ENCODE data around the gene OR5K1. TPM values are rescaled to one million over a fixed set of nuclear protein-coding genes. Genes with fewer than 3 reads are reported as not detected.

Gene OR5K1
- total RNA-seq, 1 experiment from 2014 or later, result not detected

DNA sequence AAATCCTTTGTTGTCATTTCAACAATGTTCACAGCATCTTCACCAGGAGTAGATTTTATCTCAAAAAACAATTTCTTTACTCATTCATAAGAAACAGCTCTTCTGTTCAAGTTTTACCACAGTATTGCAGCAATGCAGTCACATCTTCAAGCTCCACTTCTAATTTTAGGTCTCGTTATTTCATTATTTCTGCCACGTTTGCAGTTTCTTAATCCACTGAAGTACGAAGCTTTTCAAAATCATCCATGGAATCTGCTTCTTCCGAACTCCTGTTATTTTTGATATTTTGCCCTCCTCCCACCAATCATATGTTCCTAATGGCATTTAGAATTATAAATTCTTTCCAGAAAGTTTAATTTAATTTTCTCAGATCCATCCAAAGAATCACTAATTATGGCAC is 12.6 kb upstream of the OR5K1 start (continued):
- TF ChIP-seq, protein P1, sequence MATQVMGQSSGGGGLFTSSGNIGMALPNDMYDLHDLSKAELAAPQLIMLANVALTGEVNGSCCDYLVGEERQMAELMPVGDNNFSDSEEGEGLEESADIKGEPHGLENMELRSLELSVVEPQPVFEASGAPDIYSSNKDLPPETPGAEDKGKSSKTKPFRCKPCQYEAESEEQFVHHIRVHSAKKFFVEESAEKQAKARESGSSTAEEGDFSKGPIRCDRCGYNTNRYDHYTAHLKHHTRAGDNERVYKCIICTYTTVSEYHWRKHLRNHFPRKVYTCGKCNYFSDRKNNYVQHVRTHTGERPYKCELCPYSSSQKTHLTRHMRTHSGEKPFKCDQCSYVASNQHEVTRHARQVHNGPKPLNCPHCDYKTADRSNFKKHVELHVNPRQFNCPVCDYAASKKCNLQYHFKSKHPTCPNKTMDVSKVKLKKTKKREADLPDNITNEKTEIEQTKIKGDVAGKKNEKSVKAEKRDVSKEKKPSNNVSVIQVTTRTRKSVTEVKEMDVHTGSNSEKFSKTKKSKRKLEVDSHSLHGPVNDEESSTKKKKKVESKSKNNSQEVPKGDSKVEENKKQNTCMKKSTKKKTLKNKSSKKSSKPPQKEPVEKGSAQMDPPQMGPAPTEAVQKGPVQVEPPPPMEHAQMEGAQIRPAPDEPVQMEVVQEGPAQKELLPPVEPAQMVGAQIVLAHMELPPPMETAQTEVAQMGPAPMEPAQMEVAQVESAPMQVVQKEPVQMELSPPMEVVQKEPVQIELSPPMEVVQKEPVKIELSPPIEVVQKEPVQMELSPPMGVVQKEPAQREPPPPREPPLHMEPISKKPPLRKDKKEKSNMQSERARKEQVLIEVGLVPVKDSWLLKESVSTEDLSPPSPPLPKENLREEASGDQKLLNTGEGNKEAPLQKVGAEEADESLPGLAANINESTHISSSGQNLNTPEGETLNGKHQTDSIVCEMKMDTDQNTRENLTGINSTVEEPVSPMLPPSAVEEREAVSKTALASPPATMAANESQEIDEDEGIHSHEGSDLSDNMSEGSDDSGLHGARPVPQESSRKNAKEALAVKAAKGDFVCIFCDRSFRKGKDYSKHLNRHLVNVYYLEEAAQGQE (IDR thresholded peaks at IDR 0.05; ENCODE audit: low read depth), result no peak
- no peak for TF ChIP-seq JUND (IDR thresholded peaks at IDR 0.05)
- TF ChIP-seq EZH2phosphoT487 (IDR thresholded peaks at IDR 0.05; ENCODE audit: borderline replicate concordance), result no peak
- TF ChIP-seq POLR2AphosphoS5 (IDR thresholded peaks at IDR 0.05; ENCODE audit: low read depth, low read length), result no peak

DNA sequence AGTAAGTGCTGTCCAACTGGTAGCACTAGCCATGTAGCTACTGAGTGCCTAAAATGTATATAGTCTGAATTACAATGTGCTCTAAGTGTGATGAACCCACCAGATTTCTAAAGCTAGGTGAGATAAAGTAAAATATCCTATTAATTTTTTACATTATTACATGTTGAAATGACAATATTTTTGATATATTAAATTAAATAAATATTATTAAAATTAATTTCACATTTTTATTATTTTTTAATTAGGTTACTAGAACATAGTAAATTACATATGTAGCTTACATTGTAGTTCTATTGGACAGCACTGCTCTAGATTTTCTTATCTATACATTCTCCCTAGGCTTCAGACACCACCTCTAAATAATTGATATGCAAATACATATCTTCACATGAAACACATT is 9.2 kb upstream of the OR5K1 start:
- no TSS peak for BruUV-seq (replicated peaks)
- H2AFZ ChIP-seq (ENCODE audit: low read depth, low read length, poor library complexity, severe bottlenecking), result no peak overlapping the region
- no peak overlapping the region for H3K4me3 ChIP-seq (replicated peaks in 1 of 2; ENCODE audit: low read depth in 1 of 2, low read length in 2 of 2)
- no peaks in the 10 kb centered on the region for H3K36me3 ChIP-seq (ENCODE audit: control insufficient read depth in 1 of 2, insufficient read depth in 2 of 2, low read length in 2 of 2)
- H3K9ac ChIP-seq (ENCODE audit: low read length), result no peak overlapping the region
- CTCF ChIA-PET, result no interaction called here
- no peaks in the 10 kb centered on the region for H3K9me2 ChIP-seq (ENCODE audit: insufficient read depth)
- no peaks in the 10 kb centered on the region for H3K79me2 ChIP-seq (ENCODE audit: insufficient read depth, low read length)
- H4K20me1 ChIP-seq (ENCODE audit: insufficient read depth), result no peaks in the 10 kb centered on the region
- RAD21 ChIA-PET (ENCODE audit: low non-redundant PET in 1 of 2, low total read pairs in 2 of 2, uncharacterized antibody in 2 of 2, unreplicated experiment in 2 of 2), result no interaction called here
- H3K4me1 ChIP-seq (ENCODE audit: control insufficient read depth in 1 of 2, insufficient read depth in 2 of 2, low read length in 2 of 2), result no peaks in the 10 kb centered on the region
- H3K27ac ChIP-seq (ENCODE audit: low read depth, low read length), result no peak overlapping the region
- TF ChIP-seq, protein P2, sequence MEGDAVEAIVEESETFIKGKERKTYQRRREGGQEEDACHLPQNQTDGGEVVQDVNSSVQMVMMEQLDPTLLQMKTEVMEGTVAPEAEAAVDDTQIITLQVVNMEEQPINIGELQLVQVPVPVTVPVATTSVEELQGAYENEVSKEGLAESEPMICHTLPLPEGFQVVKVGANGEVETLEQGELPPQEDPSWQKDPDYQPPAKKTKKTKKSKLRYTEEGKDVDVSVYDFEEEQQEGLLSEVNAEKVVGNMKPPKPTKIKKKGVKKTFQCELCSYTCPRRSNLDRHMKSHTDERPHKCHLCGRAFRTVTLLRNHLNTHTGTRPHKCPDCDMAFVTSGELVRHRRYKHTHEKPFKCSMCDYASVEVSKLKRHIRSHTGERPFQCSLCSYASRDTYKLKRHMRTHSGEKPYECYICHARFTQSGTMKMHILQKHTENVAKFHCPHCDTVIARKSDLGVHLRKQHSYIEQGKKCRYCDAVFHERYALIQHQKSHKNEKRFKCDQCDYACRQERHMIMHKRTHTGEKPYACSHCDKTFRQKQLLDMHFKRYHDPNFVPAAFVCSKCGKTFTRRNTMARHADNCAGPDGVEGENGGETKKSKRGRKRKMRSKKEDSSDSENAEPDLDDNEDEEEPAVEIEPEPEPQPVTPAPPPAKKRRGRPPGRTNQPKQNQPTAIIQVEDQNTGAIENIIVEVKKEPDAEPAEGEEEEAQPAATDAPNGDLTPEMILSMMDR (IDR thresholded peaks at IDR 0.05 in 2 of 3, conservative IDR thresholded peaks at IDR 0.05 in 1 of 3; ENCODE audit: borderline replicate concordance in 1 of 3, insufficient read depth in 1 of 3, low read depth in 2 of 3, low read length in 2 of 3), result no peak
- TF ChIP-seq ZFX (IDR thresholded peaks at IDR 0.05) (no peak), SIN3A (IDR thresholded peaks at IDR 0.05; ENCODE audit: low read depth) (no peak), EZH2 (IDR thresholded peaks at IDR 0.05) (no peak), POLR2A (IDR thresholded peaks at IDR 0.05; ENCODE audit: borderline replicate concordance, extremely low read depth, insufficient read depth, insufficient read length) (no peak), POLR2AphosphoS5 (IDR thresholded peaks at IDR 0.05; ENCODE audit: low read depth, low read length) (no peak), YY1 (IDR thresholded peaks at IDR 0.05; ENCODE audit: extremely low read depth, insufficient replicate concordance, low read depth, low read length) (no peak), SP1 (IDR thresholded peaks at IDR 0.05; ENCODE audit: low read depth) (no peak), CBX3 (IDR thresholded peaks at IDR 0.05; ENCODE audit: low read depth) (no peak), ZNF274 (IDR thresholded peaks at IDR 0.05; ENCODE audit: low read depth, low read length) (no peak), CEBPB (IDR thresholded peaks at IDR 0.05; ENCODE audit: low read depth) (no peak), SRF (IDR thresholded peaks at IDR 0.05; ENCODE audit: low read depth) (no peak)
- TF ChIP-seq, protein P3, sequence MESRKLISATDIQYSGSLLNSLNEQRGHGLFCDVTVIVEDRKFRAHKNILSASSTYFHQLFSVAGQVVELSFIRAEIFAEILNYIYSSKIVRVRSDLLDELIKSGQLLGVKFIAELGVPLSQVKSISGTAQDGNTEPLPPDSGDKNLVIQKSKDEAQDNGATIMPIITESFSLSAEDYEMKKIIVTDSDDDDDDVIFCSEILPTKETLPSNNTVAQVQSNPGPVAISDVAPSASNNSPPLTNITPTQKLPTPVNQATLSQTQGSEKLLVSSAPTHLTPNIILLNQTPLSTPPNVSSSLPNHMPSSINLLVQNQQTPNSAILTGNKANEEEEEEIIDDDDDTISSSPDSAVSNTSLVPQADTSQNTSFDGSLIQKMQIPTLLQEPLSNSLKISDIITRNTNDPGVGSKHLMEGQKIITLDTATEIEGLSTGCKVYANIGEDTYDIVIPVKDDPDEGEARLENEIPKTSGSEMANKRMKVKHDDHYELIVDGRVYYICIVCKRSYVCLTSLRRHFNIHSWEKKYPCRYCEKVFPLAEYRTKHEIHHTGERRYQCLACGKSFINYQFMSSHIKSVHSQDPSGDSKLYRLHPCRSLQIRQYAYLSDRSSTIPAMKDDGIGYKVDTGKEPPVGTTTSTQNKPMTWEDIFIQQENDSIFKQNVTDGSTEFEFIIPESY (IDR thresholded peaks at IDR 0.05; ENCODE audit: extremely low read depth, insufficient replicate concordance, low read length), result no peak
- H3K9me3 ChIP-seq (ENCODE audit: control insufficient read depth in 1 of 2, insufficient read depth in 1 of 2, low read depth in 1 of 2, low read length in 2 of 2), result no peaks in the 10 kb centered on the region
- intact Hi-C loops (cut with micrococcal nuclease), result no loop called here
- no peak overlapping the region for H3K4me2 ChIP-seq (ENCODE audit: low read length)
- no peak for ATAC-seq
- POLR2A ChIA-PET, result no interaction called here
- DNase-seq (ENCODE audit: low read depth, low spot score), result no peak
- no peaks in the 10 kb centered on the region for H3K27me3 ChIP-seq (ENCODE audit: insufficient read depth, low read length)

Data from HCT116 (cell line).